Memory B cell (primary cell): Measurements from ENCODE around the gene GPC3.

Source experiments
- ATAC-seq: fragments of 150-1000 bp; cut with Tn5 transposase; 2 replicates; pipeline ENCODE4 v1.10.0; 2021; ENCODE audit warnings: low read depth, mild to moderate bottlenecking, moderate library complexity
- DNase-seq, 2 donors: peaks; one replicate each; pipeline ENCODE4 v3.0.0; 2022; ENCODE audit warnings: low spot score in 2 of 2
- H3K27ac Mint-ChIP-seq: one replicate; pipeline ENCODE4 v1.8.0; 2022; ENCODE audit warnings: mild to moderate bottlenecking, moderate library complexity, mixed read lengths
- H3K27me3 Mint-ChIP-seq: one replicate; pipeline ENCODE4 v1.8.0; 2022; ENCODE audit warnings: mixed read lengths
- H3K36me3 Mint-ChIP-seq: one replicate; pipeline ENCODE4 v1.8.0; 2022; ENCODE audit warnings: mild to moderate bottlenecking, mixed read lengths
- H3K4me1 Mint-ChIP-seq: one replicate; pipeline ENCODE4 v1.8.0; 2022; ENCODE audit warnings: mixed read lengths
- H3K4me3 Mint-ChIP-seq: one replicate; pipeline ENCODE4 v1.8.0; 2022; ENCODE audit warnings: mild to moderate bottlenecking, moderate library complexity, mixed read lengths
- H3K9me3 Mint-ChIP-seq: one replicate; pipeline ENCODE4 v1.8.0; 2022; ENCODE audit warnings: mixed read lengths

GPC3 gene

GRCh38 chrX:133884430-133885394 lies 100.7 kb downstream of the GPC3 start:
- DNase-seq, result no peak
- Mint-ChIP-seq H3K9me3 (no peaks in the 10 kb centered on the region), H3K4me1 (no peaks in the 10 kb centered on the region), H3K27ac (no peak overlapping the region), H3K4me3 (no peak overlapping the region), H3K27me3 (no peaks in the 10 kb centered on the region), H3K36me3 (no peaks in the 10 kb centered on the region)
- no peak for ATAC-seq

DNA sequence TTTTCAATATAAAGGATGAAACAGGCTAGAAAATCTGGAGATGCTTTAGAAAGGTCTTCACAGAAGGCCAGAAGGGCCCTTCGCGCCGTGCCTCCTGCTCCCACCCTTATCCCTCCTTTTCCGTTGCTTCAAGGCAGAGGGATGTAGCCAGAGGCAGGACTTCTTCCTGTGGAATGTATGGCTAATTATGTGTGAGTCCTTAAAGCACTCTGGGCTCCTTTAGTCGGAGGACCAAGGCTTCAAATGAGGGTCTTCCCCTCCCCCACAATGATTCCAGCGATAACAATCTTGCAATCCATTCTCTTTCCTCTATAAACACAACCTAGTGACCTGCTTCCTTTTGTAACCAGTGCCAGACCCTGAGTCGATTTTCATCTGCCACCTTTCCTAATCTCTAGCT lies 103.5 kb downstream of the GPC3 start:
- H3K27ac Mint-ChIP-seq, result no peak overlapping the region
- ATAC-seq (no peak), DNase-seq (no peak)
- H3K27me3 Mint-ChIP-seq, result no peaks in the 10 kb centered on the region
- no peaks in the 10 kb centered on the region for H3K4me1 Mint-ChIP-seq
- no peaks in the 10 kb centered on the region for H3K36me3 Mint-ChIP-seq
- H3K9me3 Mint-ChIP-seq, result no peaks in the 10 kb centered on the region
- H3K4me3 Mint-ChIP-seq, result no peak overlapping the region

GRCh38 chrX:133881007-133881406 lies 104.4 kb downstream of the GPC3 start:
- Mint-ChIP-seq H3K36me3 (no peaks in the 10 kb centered on the region), H3K27ac (no peak overlapping the region), H3K27me3 (no peaks in the 10 kb centered on the region), H3K4me1 (no peaks in the 10 kb centered on the region), H3K9me3 (no peaks in the 10 kb centered on the region), H3K4me3 (no peak overlapping the region)
- no peak for ATAC-seq
- no peak for DNase-seq

DNA sequence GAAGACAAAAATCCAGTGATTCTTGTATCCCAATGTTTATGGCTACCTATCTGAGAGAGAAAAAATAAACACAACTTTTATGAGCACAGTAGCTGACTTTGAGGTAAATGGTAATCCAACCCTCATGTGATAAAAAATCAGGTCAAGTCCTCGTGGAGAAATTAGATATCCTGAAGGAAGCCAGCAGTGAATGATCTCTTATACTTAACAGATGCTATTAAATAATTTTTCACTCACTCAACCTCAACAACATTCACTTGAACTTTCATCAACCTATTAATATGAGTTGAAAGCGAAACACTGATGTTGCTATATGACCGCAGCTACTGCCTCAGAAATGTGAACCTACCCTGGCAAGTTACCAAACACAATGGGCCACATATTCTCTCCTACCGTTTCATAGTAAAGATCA lies 105.4 kb downstream of the GPC3 start:
- H3K4me3 Mint-ChIP-seq, result no peak overlapping the region
- no peaks in the 10 kb centered on the region for H3K4me1 Mint-ChIP-seq
- no peak overlapping the region for H3K27ac Mint-ChIP-seq
- no peak for DNase-seq
- no peaks in the 10 kb centered on the region for H3K27me3 Mint-ChIP-seq
- H3K9me3 Mint-ChIP-seq, result no peaks in the 10 kb centered on the region
- ATAC-seq, result no peak
- no peaks in the 10 kb centered on the region for H3K36me3 Mint-ChIP-seq

- Mint-ChIP-seq H3K27ac (no peak overlapping the region), H3K27me3 (no peaks in the 10 kb centered on the region), H3K9me3 (no peaks in the 10 kb centered on the region), H3K4me1 (no peaks in the 10 kb centered on the region), H3K36me3 (no peaks in the 10 kb centered on the region), H3K4me3 (no peak overlapping the region)
- DNase-seq, result no peak
- no peak for ATAC-seq
Measured at GRCh38 chrX:133878710-133879109, 106.7 kb downstream of the GPC3 start.

- Mint-ChIP-seq H3K36me3 (no peaks in the 10 kb centered on the region), H3K4me1 (no peaks in the 10 kb centered on the region), H3K4me3 (no peak overlapping the region), H3K27ac (no peak overlapping the region), H3K27me3 (no peaks in the 10 kb centered on the region), H3K9me3 (no peaks in the 10 kb centered on the region)
- DNase-seq (no peak), ATAC-seq (no peak)
Measured at GRCh38 chrX:133876646-133877045, 108.7 kb downstream of the GPC3 start.

- Mint-ChIP-seq H3K4me1 (no peaks in the 10 kb centered on the region), H3K36me3 (no peaks in the 10 kb centered on the region), H3K27me3 (peaks cover 2% of the 10 kb centered on the region), H3K4me3 (no peak overlapping the region), H3K27ac (no peak overlapping the region), H3K9me3 (no peaks in the 10 kb centered on the region)
- ATAC-seq, result no peak
- DNase-seq, result no peak
Measured at GRCh38 chrX:133869270-133869669, 116.1 kb downstream of the GPC3 start.

DNA sequence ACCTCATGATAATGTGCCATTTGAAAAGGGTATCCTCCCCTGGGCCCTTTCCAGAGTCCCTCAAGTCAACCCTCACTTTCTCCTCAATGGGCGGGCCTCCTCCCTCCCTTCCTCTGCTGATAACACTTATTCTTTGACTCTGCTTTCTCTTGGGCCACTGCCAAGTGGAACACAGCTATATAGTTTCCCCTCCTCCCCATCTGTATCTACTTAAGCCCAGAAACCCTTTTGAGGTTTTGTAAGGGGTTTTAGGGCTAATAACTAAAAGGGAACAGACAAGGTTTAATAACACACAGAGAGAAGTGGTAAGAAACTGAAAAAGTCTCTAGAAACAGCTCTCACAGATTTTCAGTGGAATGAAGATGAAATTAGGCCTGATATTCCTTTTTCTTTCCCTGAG lies 116.7 kb downstream of the GPC3 start:
- Mint-ChIP-seq H3K9me3 (no peaks in the 10 kb centered on the region), H3K4me3 (no peak overlapping the region), H3K27ac (no peak overlapping the region), H3K4me1 (no peaks in the 10 kb centered on the region), H3K27me3 (peaks cover 2% of the 10 kb centered on the region), H3K36me3 (no peaks in the 10 kb centered on the region)
- ATAC-seq, result no peak
- DNase-seq, result no peak

GRCh38 chrX:133868250-133868649 lies 117.1 kb downstream of the GPC3 start:
- Mint-ChIP-seq H3K27ac (no peak overlapping the region), H3K9me3 (no peaks in the 10 kb centered on the region), H3K4me3 (no peak overlapping the region), H3K36me3 (no peaks in the 10 kb centered on the region), H3K4me1 (no peaks in the 10 kb centered on the region), H3K27me3 (peaks cover 2% of the 10 kb centered on the region)
- no peak for ATAC-seq
- DNase-seq, result no peak

DNA sequence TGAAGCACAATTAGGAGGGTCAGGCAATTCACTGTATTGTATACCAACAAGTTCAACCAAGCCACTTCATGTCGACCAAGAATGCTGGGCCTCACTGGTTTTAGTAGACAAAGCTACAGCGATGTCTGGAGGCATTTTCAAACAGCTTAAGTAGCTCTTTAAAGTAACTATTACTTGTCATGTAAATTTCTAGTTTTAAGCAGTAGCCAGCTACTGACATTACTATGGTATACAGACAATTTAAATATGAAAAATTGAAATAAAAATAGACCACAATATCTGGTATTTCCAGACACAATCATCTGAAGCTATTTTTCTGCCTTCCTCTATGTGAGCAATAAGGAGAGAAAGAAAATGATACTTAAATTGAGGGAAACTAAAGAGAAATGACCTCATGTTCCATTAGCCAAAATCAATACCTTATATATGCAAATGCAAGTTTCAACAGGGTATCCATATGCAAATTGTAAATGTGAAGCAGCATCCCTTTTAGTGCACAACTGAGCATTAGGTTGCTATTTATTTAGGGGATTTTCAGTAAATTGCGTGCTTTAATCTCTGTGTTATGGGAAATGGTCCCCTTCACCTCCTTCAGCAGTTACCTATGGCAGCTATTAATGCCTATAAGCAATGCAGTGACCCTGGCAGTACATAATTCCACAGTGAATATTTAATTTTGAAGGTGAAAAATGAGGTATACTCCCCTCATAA lies 119.5 kb downstream of the GPC3 start:
- Mint-ChIP-seq H3K27me3 (peaks cover 3% of the 10 kb centered on the region), H3K9me3 (peaks cover 1% of the 10 kb centered on the region), H3K36me3 (no peaks in the 10 kb centered on the region), H3K4me1 (no peaks in the 10 kb centered on the region), H3K27ac (no peak overlapping the region), H3K4me3 (no peak overlapping the region)
- DNase-seq (no peak), ATAC-seq (no peak)

GRCh38 chrX:133864236-133864635 lies 121.2 kb downstream of the GPC3 start:
- ATAC-seq, result no peak
- H3K36me3 Mint-ChIP-seq, result no peaks in the 10 kb centered on the region
- no peaks in the 10 kb centered on the region for H3K4me1 Mint-ChIP-seq
- no peak overlapping the region for H3K27ac Mint-ChIP-seq
- no peak overlapping the region for H3K4me3 Mint-ChIP-seq
- H3K9me3 Mint-ChIP-seq, result peaks cover 1% of the 10 kb centered on the region
- H3K27me3 Mint-ChIP-seq, result peaks cover 1% of the 10 kb centered on the region
- no peak for DNase-seq

DNA sequence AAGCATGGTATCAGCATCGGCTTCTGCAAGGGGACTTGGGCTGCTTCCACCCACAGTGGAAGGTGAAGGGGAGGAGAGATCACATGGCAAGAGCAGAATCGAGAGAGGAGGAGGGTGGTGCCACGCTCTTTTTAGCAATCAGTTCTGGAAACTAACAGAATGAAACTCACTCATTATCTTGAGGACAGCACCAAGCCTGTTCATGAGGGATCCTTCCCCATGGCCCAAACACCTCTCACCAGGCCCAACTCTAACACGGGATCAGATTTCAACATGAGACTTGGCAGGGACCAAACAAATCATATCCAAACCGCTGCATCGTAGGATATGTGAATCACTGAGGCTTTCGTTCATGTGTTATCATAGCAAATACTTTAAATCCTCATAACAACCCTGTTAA lies 125.5 kb downstream of the GPC3 start:
- H3K27me3 Mint-ChIP-seq, result peaks cover 3% of the 10 kb centered on the region
- H3K4me3 Mint-ChIP-seq, result no peak overlapping the region
- no peak overlapping the region for H3K27ac Mint-ChIP-seq
- H3K36me3 Mint-ChIP-seq, result no peaks in the 10 kb centered on the region
- no peak for ATAC-seq
- no peak for DNase-seq
- H3K9me3 Mint-ChIP-seq, result peaks cover 1% of the 10 kb centered on the region
- no peaks in the 10 kb centered on the region for H3K4me1 Mint-ChIP-seq

DNA sequence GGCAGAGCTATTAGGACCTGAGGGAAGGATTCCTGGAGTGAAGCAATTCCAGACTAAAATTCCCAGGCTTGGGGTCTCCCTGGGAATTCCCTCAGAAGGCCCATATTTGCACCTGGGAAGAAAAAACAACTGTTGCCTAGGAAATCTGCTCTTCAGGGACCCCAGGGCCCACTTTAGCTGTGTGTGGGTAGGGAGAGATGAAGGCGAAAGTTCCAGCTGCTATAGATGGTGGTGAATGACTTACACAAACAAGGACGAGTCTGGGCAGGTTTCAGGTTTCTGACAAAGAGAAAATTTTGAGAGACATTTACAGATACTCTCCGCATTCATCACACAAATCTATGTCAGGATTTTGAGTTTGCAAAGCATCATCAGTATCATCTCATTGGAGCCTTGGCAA lies 126.1 kb downstream of the GPC3 start:
- ATAC-seq (no peak), DNase-seq (no peak)
- Mint-ChIP-seq H3K27ac (no peak overlapping the region), H3K9me3 (peaks cover 1% of the 10 kb centered on the region), H3K36me3 (no peaks in the 10 kb centered on the region), H3K4me1 (no peaks in the 10 kb centered on the region), H3K27me3 (peaks cover 3% of the 10 kb centered on the region), H3K4me3 (no peak overlapping the region)

DNA sequence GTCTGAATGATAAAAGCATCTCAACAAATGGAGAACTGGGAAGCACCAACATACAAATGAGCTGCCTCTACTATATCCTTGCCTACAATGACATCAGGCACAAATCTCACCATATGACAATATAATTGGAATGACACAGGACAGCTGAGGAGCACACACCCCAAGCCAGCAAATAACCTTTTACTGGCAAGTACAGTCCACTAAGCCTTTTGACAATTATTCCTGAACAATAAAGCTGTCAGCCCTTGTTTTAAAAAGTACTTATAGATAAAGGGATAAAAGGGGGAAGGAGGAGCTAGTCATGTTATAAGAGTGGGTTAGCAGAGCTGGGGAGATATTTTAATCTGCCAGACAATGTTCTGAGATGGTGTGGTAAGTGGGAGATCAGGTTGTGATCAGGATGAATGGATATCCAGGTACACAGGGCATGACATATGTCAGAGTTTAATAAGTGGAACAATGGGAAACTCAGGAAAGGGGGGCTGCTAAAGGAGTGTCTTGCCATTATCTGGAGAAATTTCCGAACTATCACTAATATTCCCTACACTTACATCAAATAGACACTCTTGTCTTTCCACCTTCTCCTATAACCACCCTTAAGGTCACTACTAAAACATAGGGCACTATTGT lies 127.6 kb downstream of the GPC3 start:
- H3K27me3 Mint-ChIP-seq, result peaks cover 3% of the 10 kb centered on the region
- H3K27ac Mint-ChIP-seq, result no peak overlapping the region
- H3K4me3 Mint-ChIP-seq, result no peak overlapping the region
- H3K36me3 Mint-ChIP-seq, result no peaks in the 10 kb centered on the region
- no peak for ATAC-seq
- DNase-seq, result no peak
- H3K9me3 Mint-ChIP-seq, result peaks cover 1% of the 10 kb centered on the region
- no peaks in the 10 kb centered on the region for H3K4me1 Mint-ChIP-seq
